HG02798 (cell line): ENCODE results near the gene SSTR4.
"Not testable (repeated sequence)": the region's sequence is repeated elsewhere in the genome, so short reads cannot be mapped to it uniquely, and the experiment has no call there.

ENCODE experiments used
- ATAC-seq: cut with Tn5 transposase; IDR thresholded peaks from one replicate; pipeline ENCODE4 v1.9.1; 2021; ENCODE audit warnings: mild to moderate bottlenecking; ENCODE audit not compliant: unreplicated experiment, poor library complexity

Gene SSTR4

GRCh38 chr20:23017516-23017915, 17.6 kb upstream of the SSTR4 start:
- no peak for ATAC-seq

DNA sequence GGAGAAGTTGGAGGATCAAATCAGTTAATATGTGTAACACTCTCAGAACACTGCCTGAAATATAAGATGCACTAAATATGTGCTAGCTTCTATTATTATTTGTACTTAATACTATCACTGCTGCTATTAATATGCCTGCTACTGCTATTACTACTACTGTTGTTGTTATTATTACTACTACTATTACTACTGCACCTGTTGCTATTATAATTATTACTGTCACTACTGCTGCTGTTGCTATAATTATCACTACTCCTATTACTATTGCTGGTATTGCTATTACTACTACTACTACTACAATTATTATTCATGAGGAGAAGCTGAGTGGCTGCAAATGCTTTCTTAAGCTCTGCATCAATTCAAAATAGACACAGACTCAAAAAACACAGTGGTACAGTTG, 16.7 kb upstream of the SSTR4 start:
- ATAC-seq, result no peak

DNA sequence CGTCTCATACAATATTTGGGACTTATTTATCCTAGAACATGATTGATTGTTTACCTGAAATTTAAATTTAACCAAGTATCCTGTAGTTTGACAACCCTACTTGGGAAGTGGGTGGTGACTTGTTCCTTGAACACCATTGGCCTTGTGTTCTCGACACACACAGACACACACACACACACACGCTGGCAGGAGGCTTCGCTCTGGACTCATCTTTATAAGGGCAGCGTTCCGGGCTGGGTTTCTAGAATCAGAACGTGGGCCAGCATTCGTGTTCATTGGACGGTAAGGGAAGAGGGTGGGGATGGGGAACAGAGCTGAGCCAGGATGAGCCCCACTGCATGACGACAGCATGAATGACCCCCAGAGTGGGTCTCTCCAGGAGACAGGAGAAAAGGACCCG, 16.2 kb upstream of the SSTR4 start:
- ATAC-seq, result no peak

GRCh38 chr20:23019403-23019802, 15.7 kb upstream of the SSTR4 start:
- no peak for ATAC-seq

- no peak for ATAC-seq
Measured at GRCh38 chr20:23020230-23021018, 14.7 kb upstream of the SSTR4 start.

GRCh38 chr20:23021541-23021940, 13.6 kb upstream of the SSTR4 start:
- no peak for ATAC-seq

DNA sequence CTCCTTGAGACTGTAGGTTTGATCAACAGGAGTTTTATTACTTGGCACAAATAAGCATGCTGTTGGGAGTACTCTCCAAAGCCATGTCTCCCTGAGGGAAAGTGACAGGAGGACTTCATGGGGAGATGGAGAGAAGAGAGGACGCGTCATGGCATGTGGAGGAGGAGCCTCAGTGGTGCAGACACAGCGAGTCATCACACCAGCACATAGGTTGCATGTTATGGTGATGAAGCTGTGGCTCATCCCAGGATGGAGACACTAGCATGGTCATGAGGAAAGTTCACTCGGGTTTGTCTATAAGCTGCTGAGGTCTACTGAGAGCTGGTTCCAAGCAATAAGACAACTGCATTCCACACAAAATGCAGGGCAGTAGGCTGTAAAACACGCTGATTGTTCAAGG, 13.2 kb upstream of the SSTR4 start:
- ATAC-seq, result no peak

DNA sequence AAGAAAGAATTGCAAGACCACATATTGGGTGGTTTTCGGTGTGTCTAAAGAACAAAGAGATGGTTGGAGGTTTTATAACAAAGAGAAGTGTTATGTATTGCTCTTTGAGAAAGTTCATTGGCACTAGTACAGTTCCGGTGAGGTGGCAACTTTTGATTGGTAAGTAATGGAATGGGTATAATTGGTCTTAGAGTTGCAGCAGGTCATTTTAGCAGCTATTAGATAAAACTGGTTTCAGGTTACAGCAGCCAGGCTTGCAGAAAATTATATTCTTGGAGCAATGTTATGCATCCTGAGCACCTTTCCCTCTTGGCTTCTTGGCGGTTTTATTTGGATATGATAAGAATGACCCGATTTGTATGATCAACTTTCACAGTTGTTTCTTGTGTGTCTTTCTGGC, 12.3 kb upstream of the SSTR4 start:
- ATAC-seq, result no peak

GRCh38 chr20:23023621-23024177, 11.4 kb upstream of the SSTR4 start:
- ATAC-seq, result no peak

- no peak for ATAC-seq
Measured at GRCh38 chr20:23024701-23025100, 10.4 kb upstream of the SSTR4 start.

GRCh38 chr20:23025503-23025902, 9.6 kb upstream of the SSTR4 start:
- ATAC-seq, result not testable (repeated sequence)

DNA sequence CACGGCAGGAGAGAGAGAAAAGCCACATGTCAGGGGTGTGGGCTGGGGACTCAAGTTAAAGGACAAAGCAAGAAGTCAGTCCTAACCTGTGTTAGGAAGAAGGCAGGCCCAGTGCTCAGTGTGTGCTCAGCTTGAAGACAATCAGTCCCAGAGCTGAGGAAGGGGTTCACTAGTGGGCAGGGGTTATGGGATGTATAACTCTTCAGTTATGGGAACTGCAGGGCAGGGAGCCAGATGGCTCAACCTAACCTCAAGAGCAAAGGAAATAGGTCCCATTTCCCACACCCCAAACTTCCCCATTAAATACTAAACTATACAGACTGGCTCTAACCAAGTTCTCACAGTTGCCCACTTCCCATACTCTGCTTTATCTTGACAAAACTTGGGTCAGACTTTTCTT, 7.4 kb upstream of the SSTR4 start:
- ATAC-seq, result no peak

DNA sequence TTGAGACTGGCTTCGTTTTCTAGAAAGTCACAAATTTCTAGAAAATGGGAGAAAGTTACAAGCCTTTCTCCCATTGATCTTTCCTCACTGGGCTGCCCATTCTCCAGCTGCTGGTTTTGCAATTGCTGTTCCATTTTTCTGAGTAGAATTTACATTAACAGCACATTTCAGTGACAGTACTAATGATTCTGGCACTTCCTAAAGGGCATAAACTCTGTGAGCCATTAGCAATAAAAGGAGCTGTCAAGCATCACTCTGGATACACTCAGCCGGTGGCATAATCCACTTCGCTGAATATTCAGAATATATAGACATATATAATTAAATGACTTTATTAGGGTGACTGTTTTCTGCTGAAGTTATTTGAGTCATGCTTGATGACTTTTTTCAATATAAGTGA, 6.7 kb upstream of the SSTR4 start:
- ATAC-seq, result no peak

- no peak for ATAC-seq
Measured at GRCh38 chr20:23029324-23029723, 5.8 kb upstream of the SSTR4 start.

- no peak for ATAC-seq
Measured at GRCh38 chr20:23031346-23031745, 3.8 kb upstream of the SSTR4 start.

GRCh38 chr20:23032056-23032749, 2.9 kb upstream of the SSTR4 start:
- ATAC-seq, result no peak

- ATAC-seq, result no peak
Measured at GRCh38 chr20:23032750-23033078, 2.4 kb upstream of the SSTR4 start.

GRCh38 chr20:23033918-23034317, 1.2 kb upstream of the SSTR4 start:
- no peak for ATAC-seq

GRCh38 chr20:23035731-23036130, 619 bp downstream of the SSTR4 start:
- ATAC-seq, result no peak

DNA sequence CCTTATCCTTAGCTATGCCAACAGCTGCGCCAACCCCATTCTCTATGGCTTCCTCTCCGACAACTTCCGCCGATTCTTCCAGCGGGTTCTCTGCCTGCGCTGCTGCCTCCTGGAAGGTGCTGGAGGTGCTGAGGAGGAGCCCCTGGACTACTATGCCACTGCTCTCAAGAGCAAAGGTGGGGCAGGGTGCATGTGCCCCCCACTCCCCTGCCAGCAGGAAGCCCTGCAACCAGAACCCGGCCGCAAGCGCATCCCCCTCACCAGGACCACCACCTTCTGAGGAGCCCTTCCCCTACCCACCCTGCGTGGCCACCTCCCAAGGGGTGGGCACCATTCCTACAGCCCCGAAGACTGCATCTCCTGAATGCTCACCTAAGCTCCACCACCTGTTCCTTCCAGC, 1.3 kb downstream of the SSTR4 start:
- no peak for ATAC-seq

DNA sequence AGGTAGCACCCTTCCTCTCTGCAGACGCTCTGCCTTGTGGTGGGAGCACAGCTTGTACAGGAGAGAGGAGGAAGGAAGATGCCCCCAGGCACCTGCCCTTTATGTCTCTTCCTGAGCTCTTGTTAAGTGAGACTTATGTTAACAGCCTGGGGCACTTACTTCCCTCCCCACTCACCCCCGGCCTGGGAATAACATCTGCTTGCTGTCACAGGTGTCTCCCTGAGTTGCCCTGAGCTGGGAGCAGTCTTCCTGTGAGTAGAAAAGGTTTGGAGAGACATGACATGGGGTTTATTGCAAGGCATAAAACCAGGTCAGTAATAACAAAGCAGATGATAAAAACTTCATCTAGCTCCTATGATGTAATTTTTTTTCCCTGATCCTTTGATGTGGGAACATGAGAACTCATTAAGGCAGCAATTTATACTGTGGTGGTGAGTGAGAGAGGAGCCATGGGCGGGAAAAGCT, 1.9 kb downstream of the SSTR4 start:
- ATAC-seq, result no peak
